RPMI7951 (cell line): ENCODE data around the gene SDC4. TPM values are rescaled to one million over a fixed set of nuclear protein-coding genes. Genes with fewer than 3 reads are reported as not detected.

Source experiments
- DNase-seq: peaks from one replicate; pipeline ENCODE4 v3.0.0-alpha.2; 2012; ENCODE audit warnings: low read depth
- total RNA-seq: library from RNA; depleted of rRNA; stranded (reverse); fragments of >200 nt; shearing (Covaris generic); gene quantifications from 2 replicates; pipeline ENCODE4 v1.2.3, GENCODE V29; 2014

Gene SDC4
- total RNA-seq, 1 experiment from 2014 or later = 88.2 TPM

DNA sequence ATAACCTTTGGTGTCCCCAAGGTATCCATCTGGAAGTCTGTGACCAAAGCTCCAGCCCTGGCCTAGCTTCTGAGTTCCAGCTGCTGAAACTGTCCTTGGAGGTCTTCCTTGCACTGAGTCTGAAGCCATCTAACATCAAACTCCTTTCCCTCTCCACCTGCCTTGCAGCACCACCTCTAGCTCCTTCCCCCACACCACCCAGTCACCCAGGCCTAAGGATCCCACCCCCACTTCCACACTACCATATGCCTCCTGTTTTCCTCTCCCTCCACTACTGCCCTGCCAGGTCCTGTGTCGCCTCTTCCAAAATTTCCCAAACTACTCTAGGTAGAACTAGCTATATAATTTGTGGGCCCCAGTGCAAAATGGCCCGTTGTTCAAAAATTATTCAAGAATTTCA lies 29.3 kb downstream of the SDC4 start:
- DNase-seq = no peak

DNA sequence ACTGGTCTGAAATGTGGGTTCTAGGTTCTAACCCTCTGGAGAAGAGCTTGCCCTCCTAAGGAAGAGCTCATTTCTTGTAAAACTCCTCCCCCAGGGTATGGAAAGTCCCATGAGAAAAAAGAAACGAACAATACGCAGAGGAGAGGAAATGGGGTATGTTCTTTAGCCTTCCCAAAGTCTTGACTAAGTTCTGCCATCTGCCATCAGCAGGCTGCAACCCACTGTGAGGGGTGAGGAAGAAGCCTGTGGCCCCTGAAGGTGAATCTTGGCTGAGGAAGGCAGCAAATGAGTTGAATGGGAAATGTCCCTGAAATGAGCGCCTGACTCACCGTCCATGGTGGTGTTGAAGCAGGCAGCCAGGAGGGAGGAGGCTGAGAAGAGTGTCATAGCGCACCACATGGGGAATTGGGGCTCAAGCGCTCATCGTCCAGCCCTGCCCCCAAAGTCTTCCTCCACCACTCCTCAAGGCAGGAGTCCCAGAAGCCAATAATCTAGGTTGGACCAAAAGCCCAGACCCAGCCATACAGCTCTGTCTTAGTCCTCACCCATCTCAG lies 29.8 kb downstream of the SDC4 start:
- no peak for DNase-seq

DNA sequence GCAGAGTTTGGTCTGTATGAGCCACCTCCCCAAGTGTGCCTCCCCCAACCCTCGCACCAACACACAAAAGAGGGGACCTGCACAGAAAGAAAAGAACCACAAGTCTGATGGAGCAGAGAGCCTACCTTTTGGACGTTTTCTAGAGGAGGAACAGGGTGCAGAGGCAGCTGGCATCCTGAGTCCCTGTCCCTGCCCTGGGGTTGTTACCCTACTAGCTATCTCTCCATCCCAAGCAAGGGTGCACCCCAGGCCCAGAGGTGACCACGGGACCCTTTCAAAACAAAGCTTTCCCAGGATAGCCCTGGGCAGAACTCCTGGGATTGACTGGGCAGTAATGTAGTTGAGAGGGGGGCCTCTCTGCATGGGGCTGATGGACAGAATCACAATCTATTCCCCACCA lies 30.4 kb downstream of the SDC4 start:
- DNase-seq = no peak

- no peak for DNase-seq
These were observed 31.8 kb downstream of the SDC4 start for GRCh38 chr20:45316150-45317080.

- DNase-seq = no peak
These were observed 32.6 kb downstream of the SDC4 start for GRCh38 chr20:45315672-45316071.

DNA sequence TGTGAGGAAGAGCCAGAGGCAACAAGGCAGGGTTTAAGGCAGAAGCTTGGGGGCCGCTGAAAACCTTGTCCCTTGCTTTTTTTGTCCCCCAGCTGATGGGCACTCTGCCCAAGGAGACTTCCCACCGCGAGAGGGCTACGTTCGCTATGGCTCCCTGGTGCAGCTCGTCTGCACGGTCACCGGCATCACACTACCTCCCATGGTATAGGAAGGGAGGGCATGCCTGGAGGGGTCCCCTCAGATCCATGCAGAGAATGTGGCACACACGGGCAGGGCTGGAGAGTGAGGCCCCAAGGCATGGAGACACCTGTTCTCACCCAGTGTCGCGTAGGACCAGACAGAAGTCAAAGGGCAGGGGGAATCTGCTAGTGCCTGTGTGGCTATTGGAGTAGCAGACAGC lies 34.3 kb downstream of the SDC4 start:
- DNase-seq = no peak

- no peak for DNase-seq
These were observed 35.0 kb downstream of the SDC4 start for GRCh38 chr20:45313065-45313695.

DNA sequence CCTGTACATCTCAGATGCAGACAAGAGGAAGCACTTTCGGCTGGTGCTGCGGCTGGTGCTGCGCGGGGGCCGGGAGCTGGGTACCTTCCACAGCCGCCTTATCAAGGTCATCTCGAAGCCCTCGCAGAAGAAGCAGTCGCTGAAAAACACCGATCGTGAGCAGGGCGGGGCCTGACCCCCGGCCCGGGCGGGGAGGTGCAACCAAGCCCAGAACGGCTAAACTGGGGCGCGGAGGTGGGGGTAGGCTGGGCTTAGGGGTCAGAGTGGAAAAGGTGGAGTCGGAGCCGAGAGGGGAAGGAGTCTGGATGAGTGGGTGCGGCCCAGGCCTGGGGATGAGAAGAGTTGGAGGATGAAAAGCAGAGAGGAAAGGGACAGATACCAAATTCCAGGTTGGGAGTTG lies 36.0 kb downstream of the SDC4 start:
- no peak for DNase-seq

DNA sequence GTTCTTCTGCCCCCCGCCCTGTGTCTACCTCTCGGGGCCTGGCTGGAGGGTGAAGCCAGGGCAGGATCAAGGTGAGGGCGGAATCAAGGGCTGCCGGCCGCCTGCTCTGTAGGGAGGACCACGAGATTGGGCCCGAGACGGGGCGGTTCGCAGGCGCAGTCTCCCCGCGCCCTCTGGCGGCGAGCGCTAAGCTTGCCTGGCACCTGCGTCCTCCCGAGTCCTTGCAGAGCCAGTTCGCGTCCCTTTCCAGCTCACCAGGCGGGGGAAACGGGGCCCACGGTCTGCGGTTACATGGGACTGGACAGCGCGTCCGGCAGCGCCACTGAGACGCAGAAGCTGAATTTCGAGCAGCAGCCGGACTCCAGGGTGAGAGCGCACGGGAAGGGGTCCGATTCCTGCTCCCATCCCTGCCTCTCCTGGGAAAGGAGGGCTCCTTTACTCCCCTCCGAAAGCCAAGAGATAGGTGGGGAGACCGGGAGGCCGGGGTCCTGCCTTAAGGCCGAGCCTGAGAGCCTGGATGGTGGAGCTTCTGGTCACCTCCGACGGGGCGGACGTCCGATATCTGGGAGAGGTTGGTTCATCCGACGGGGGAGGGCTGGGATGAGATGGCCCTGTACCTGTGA lies 36.5 kb downstream of the SDC4 start:
- DNase-seq = peak; percentile 61

DNA sequence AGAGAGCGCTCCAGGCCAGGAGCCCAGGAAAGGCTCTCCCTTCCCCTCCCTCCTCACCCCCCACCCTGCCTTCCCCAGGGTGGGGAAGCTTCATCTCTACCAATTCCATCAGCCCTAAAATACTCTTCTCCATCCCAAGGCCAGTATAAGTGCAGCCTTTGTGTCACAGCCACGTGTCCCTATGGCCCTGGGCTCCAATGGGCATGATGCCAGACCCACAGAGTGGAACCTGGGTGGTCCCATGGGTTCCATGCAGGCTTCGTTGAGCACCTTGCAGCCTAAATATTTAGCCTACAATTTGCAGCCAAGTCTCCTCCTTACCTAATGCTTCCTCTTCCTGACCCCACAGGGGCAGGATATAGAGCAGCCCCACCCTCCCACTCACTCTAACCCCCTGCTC lies 39.1 kb downstream of the SDC4 start:
- DNase-seq = no peak

DNA sequence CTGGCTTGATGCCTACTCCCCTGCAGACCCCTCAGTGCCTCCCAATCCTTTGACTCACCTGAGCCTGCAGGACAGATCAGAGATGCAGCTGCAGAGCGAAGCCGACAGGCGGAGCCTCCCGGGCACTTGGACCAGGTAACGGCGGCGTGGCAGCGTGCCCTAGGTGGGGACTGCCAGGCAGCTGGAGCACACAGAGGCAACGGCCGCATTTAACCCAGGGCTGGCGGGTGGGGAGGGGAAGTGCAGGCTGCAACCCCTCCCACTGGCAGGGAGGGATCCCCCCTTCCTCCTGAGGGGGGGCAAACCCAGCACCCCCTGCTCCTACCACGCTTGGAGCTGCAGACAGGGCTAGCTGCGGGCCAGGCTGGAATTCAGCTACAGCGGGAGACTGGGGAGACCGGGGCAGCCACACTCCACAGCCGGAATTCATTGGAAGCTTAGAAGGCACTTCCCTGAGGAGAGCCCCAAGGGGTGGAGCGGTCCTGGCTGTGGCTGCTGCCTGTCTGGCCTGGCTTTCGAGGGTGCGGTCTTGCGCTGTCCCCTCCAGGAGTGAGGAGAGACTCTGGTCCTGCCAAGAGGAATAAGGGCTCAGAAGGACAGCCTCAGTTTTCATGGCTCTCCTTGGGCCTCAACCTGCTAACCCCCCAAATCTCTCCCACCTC lies 40.0 kb downstream of the SDC4 start, which contains the start of gene MATN4:
Gene MATN4, minus strand, starts transcription at position 183 of the 662 bp plus-strand sequence. CDS start 2,717 bp downstream, outside the sequence.
- DNase-seq = no peak

GRCh38 chr20:45307076-45307640 lies 41.1 kb downstream of the SDC4 start:
- no peak for DNase-seq

- no peak for DNase-seq
These were observed 41.7 kb downstream of the SDC4 start, which contains the start of gene RBPJL for GRCh38 chr20:45306431-45306982. RBPJL (plus strand) TSS chr20:45306840; CDS start chr20:45306923, 83 bp downstream.

DNA sequence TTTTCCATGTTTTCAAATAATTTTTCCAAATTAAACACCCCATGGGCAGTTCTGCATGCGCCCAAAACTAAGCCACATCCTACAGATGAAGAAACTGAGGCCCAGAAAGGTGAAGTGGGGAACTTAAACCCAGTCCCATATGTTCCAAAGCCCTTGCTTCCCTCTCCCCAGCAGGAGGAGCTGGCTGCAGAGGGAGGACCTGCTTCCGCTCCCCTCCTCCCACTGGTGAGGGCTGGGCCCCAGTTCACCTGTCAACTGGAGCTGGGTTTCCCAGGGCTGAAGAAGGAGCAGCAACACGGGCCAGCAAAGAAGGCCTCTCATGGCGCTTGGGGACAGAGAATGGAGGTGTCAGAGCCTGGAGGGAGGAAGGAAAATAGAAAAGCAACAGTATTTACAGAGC lies 43.0 kb downstream of the SDC4 start:
- DNase-seq = no peak

DNA sequence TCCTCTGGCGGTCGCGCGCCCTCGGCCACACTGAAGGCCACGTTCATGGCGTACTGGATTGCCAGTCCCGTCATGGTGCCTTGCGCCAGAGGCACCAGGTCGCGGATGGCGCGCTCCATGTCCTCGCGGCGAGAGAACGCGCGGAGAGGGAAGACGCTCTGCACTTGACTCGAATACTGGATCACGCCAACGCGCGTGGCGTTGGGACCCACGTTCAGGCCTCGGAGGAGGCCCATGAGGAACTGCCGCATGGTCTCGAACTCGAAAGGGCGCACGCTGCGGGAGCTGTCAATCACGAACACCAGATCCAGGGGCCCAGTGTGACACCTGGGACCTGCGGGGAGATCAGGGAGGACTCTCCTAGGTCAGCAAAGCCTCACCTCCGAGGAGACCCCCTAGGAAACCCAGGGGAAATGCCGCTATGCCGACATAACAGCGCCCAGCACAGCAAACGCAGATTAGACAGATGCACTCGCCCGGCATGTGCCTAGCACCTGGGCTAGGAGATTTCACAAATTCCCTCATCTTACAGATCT lies 43.7 kb downstream of the SDC4 start:
- no peak for DNase-seq

DNA sequence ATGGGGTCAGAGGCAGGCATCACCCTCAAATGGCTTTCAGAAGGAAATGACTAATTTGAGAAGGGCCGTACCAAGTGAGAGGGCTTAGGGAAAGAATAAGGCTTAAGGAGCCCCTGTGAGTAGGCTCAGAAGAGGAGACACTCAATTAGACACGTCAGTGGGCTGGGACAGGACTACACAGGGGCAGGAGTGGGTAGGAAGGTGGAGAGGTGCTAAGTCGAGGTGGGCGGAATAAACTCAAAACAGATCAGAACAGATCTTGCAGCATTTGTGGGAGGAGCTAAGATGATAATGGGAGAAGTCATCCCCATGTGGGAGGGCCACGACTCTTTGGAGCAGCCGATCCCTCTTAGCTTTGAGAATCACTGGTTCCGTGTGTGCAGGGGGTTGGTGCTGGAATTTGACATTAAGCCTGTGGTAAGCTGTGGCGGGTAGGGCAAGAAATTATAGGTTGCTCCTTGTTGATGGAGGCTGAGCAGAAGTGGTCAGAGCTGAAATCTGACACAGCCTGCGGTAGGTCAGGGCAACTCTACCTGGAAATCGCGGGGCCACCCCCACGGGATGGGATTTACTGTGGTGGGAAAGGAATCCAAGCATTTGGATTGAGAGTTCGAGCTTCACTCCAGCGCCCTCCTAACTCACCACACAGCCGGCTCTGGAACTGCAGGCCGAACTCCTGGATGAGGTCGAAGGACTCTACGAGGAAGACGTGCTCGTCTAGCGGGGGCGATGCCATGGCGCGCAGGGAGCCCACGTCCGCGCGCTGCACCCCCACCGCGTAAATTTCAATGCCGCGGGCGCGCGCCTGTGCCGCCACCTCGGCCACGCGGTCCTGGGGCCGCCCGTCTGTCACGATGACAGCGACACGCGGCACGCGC lies 44.4 kb downstream of the SDC4 start:
- DNase-seq = peak; percentile 28

DNA sequence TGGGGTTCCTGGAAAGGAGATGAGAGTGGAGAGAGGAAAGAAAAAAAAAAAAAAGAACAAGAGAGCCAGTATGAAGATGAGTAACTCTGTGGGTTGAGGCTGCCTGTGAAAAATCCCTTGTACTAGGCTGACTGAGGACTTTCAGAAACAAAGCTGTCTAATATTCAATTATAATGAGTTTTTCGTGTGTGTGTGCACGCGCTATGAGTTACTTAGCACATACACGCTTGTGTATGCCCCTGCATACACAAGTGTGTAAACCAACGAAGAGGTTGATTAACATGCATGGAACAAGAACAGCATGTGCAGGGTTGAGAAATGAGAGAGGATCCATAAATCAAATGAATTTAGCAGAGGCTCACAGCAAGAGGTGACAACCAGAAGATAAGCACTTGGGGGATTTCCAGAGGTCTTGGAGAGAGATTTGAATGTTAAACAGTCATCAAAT lies 46.4 kb downstream of the SDC4 start:
- DNase-seq = no peak

GRCh38 chr20:45300961-45301360 lies 47.3 kb downstream of the SDC4 start:
- peak; percentile 71 for DNase-seq

GRCh38 chr20:45299786-45300185 lies 48.4 kb downstream of the SDC4 start:
- DNase-seq = no peak
